Measurements from ENCODE around the gene KLHDC2. TPM values are rescaled to one million over a fixed set of nuclear protein-coding genes. Genes with fewer than 3 reads are reported as not detected.

KLHDC2 gene
- total RNA-seq: 115 and 118 TPM in 2 replicates

GRCh38 chr14:49767571-49768300, at the start of gene KLHDC2:
Gene KLHDC2, plus strand, starts transcription at chr14:49768153. Its CDS starts 316 bp downstream, at chr14:49768469.

Other genes starting within 250 kb of the KLHDC2 start
- gene RPS29, start 181.8 kb upstream of the KLHDC2 start, total RNA-seq: 1,629 and 2,428 TPM in 2 replicates
- gene LRR1, start 169.2 kb upstream of the KLHDC2 start, total RNA-seq: 8.4 and 11.3 TPM in 2 replicates
- gene RPL36AL, start 147.5 kb upstream of the KLHDC2 start, total RNA-seq: 356 and 521 TPM in 2 replicates
- gene MGAT2, start 147.4 kb upstream of the KLHDC2 start, total RNA-seq: 38.1 and 63.4 TPM in 2 replicates
- 5.5 and 6.5 TPM in 2 replicates for gene DNAAF2, start 132.9 kb upstream of the KLHDC2 start, total RNA-seq
- 1.3 and 2.8 TPM in 2 replicates for gene POLE2, start 79.9 kb upstream of the KLHDC2 start, total RNA-seq
- 6.5 and 9.0 TPM in 2 replicates for gene KLHDC1, start 75.0 kb upstream of the KLHDC2 start, total RNA-seq
- gene NEMF, start 84.6 kb downstream of the KLHDC2 start, total RNA-seq: 53.3 and 69.3 TPM in 2 replicates
- gene ARF6, start 124.9 kb downstream of the KLHDC2 start, total RNA-seq: 30.8 and 45.9 TPM in 2 replicates

All from bronchial smooth muscle cell (primary cell).